Measurements from ENCODE around the gene CCL22. TPM values are rescaled to one million over a fixed set of nuclear protein-coding genes. Genes with fewer than 3 reads are reported as not detected.

The CCL22 gene
- total RNA-seq, 1 donor from 2014 or later, result 34.3 TPM

DNA sequence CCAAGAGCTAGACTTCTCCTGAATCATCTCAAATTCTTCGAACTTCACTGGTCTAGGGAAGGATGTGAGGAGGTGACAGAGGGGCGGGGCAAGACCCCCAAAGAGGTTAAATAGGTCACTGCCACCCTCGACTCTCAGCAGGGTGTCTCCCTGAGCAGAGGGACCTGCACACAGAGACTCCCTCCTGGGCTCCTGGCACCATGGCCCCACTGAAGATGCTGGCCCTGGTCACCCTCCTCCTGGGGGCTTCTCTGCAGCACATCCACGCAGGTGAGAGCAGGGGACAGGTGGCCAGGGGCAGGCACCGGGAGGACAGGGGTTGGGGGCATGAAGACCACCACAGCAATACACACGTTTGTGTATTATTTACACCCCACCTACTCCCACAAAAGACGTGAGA, 55.1 kb downstream of the CCL22 start:
- intact Hi-C loops (cut with micrococcal nuclease), result no loop called here

More for the DNA sequence above, 55.1 kb downstream of the CCL22 start:
- no peak for DNase-seq (ENCODE audit: low spot score)
- Mint-ChIP-seq H3K27ac (no peak overlapping the region), H3K4me1 (ENCODE audit: low read depth) (peaks cover 15% of the 10 kb centered on the region), H3K27me3 (ENCODE audit: low read depth) (no peaks in the 10 kb centered on the region), H3K4me3 (ENCODE audit: low read depth) (no peak overlapping the region), H3K36me3 (ENCODE audit: low read depth) (no peaks in the 10 kb centered on the region), H3K9me3 (no peaks in the 10 kb centered on the region)

Other genes starting within 250 kb of the CCL22 start
- gene PSME3IP1, start 172.7 kb upstream of the CCL22 start, total RNA-seq, result 109 and 125 TPM in 2 replicates
- 33.3 and 43.0 TPM in 2 replicates for gene RSPRY1, start 172.5 kb upstream of the CCL22 start, total RNA-seq
- 28.1 and 31.2 TPM in 2 replicates for gene ARL2BP, start 113.5 kb upstream of the CCL22 start, total RNA-seq
- gene PLLP, start 74.1 kb upstream of the CCL22 start, total RNA-seq, result 0.30 and 0.34 TPM in 2 replicates
- not detected in 2 replicates for gene CX3CL1, start 13.7 kb downstream of the CCL22 start, total RNA-seq
- 0.37 and 1.3 TPM in 2 replicates for gene CCL17, start 46.0 kb downstream of the CCL22 start, total RNA-seq
- gene CIAPIN1, start 88.6 kb downstream of the CCL22 start, total RNA-seq, result 66.8 and 73.1 TPM in 2 replicates
- gene COQ9, start 88.7 kb downstream of the CCL22 start, total RNA-seq, result 47.4 and 48.3 TPM in 2 replicates
- 73.6 and 75.6 TPM in 2 replicates for gene POLR2C, start 103.9 kb downstream of the CCL22 start, total RNA-seq
- gene DOK4, start 127.7 kb downstream of the CCL22 start, total RNA-seq, result 5.7 and 6.6 TPM in 2 replicates
- gene CCDC102A, start 177.8 kb downstream of the CCL22 start, total RNA-seq, result 6.3 and 6.8 TPM in 2 replicates
- gene ADGRG5, start 183.9 kb downstream of the CCL22 start, total RNA-seq, result 2.1 and 2.8 TPM in 2 replicates